ENCODE results near the gene PRELID1.
"Not testable (repeated sequence)": the region's sequence is repeated elsewhere in the genome, so short reads cannot be mapped to it uniquely, and the experiment has no call there.

PRELID1 gene, protein sequence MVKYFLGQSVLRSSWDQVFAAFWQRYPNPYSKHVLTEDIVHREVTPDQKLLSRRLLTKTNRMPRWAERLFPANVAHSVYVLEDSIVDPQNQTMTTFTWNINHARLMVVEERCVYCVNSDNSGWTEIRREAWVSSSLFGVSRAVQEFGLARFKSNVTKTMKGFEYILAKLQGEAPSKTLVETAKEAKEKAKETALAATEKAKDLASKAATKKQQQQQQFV

GRCh38 chr5:177303121-177303924 lies at the start of gene PRELID1, which contains the start of gene RAB24:
Gene PRELID1, plus strand, starts transcription at chr5:177303799. Its CDS starts 187 bp downstream, at chr5:177303986.
Gene RAB24, minus strand, starts transcription at chr5:177303719. Its CDS starts 431 bp downstream, at chr5:177303288.
- no peak for TF ChIP-seq CTCF (conservative IDR thresholded peaks at IDR 0.05; ENCODE audit: low read depth, low read length)
- peaks cover 46% of the 10 kb centered on the region for H3K4me1 ChIP-seq (ENCODE audit: low read depth, poor library complexity, severe bottlenecking)
- H3K79me2 ChIP-seq (ENCODE audit: insufficient read depth, low read depth): peaks cover 24% of the 10 kb centered on the region
- H3K4me3 ChIP-seq (IDR thresholded peaks at IDR 0.05; ENCODE audit: insufficient read depth, low read depth, low read length): no peak within 1 kb of the TSS
- H3K4me2 ChIP-seq: peak within 1 kb of the TSS; percentile 89
- H2AFZ ChIP-seq (ENCODE audit: low read depth): peak within 1 kb of the TSS; percentile 69
- peak within 1 kb of the TSS; percentile 55 for H3K27ac ChIP-seq
- H4K20me1 ChIP-seq (ENCODE audit: insufficient read depth): no peaks in the 10 kb centered on the region
- no peaks in the 10 kb centered on the region for H3K27me3 ChIP-seq (ENCODE audit: insufficient read depth, low read depth)
- no peaks in the 10 kb centered on the region for H3K36me3 ChIP-seq (ENCODE audit: insufficient read depth)
- peak within 1 kb of the TSS; percentile 55; the same call in 1 of the 2 replicates for H3K9ac ChIP-seq

GRCh38 chr5:177256296-177256695 lies 47.3 kb upstream of the PRELID1 start:
- no peaks in the 10 kb centered on the region for H4K20me1 ChIP-seq (ENCODE audit: insufficient read depth)
- no peaks in the 10 kb centered on the region for H3K27me3 ChIP-seq (ENCODE audit: insufficient read depth, low read depth)
- no peak overlapping the region for H3K4me2 ChIP-seq
- no peak for TF ChIP-seq CTCF (conservative IDR thresholded peaks at IDR 0.05; ENCODE audit: low read depth, low read length)
- no peak overlapping the region for H2AFZ ChIP-seq (ENCODE audit: low read depth)
- H3K27ac ChIP-seq: no peak overlapping the region
- H3K4me3 ChIP-seq (IDR thresholded peaks at IDR 0.05; ENCODE audit: insufficient read depth, low read depth, low read length): no peak overlapping the region
- no peaks in the 10 kb centered on the region for H3K79me2 ChIP-seq (ENCODE audit: insufficient read depth, low read depth)
- no peaks in the 10 kb centered on the region for H3K4me1 ChIP-seq (ENCODE audit: low read depth, poor library complexity, severe bottlenecking)
- no peak overlapping the region for H3K9ac ChIP-seq
- H3K36me3 ChIP-seq (ENCODE audit: insufficient read depth): no peaks in the 10 kb centered on the region

DNA sequence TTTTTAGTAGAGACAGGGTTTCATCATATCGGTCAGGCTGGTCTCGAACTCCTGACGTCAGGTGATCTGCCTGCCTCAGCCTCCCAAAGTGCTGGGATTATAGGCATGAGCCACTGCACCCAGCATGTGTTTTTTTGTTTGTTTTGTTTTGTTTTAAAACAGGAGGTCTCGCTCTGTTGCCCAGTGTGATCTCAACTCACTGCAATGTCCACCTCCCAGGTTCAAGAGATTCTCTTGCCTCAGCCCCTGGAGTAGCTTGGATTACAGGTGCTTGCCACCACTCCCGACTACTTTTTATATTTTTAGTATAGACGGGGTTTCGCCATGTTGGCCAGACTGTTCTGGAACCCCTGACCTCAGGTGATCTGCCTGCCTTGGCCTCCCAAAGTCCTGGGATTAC lies 44.9 kb upstream of the PRELID1 start:
- H3K9ac ChIP-seq; H3K27me3 ChIP-seq (ENCODE audit: insufficient read depth, low read depth); H3K4me3 ChIP-seq (IDR thresholded peaks at IDR 0.05; ENCODE audit: insufficient read depth, low read depth, low read length); H3K79me2 ChIP-seq (ENCODE audit: insufficient read depth, low read depth); H3K4me2 ChIP-seq; H3K27ac ChIP-seq; H3K36me3 ChIP-seq (ENCODE audit: insufficient read depth); H3K4me1 ChIP-seq (ENCODE audit: low read depth, poor library complexity, severe bottlenecking); H2AFZ ChIP-seq (ENCODE audit: low read depth); H4K20me1 ChIP-seq (ENCODE audit: insufficient read depth): not testable (repeated sequence)

GRCh38 chr5:177260961-177261360 lies 42.6 kb upstream of the PRELID1 start:
- Histone ChIP-seq H3K79me2 (ENCODE audit: insufficient read depth, low read depth) (no peaks in the 10 kb centered on the region), H3K9ac (no peak overlapping the region), H3K4me2 (no peak overlapping the region), H3K4me3 (IDR thresholded peaks at IDR 0.05; ENCODE audit: insufficient read depth, low read depth, low read length) (no peak overlapping the region), H2AFZ (ENCODE audit: low read depth) (no peak overlapping the region), H4K20me1 (ENCODE audit: insufficient read depth) (no peaks in the 10 kb centered on the region), H3K27me3 (ENCODE audit: insufficient read depth, low read depth) (no peaks in the 10 kb centered on the region), H3K36me3 (ENCODE audit: insufficient read depth) (no peaks in the 10 kb centered on the region), H3K4me1 (ENCODE audit: low read depth, poor library complexity, severe bottlenecking) (no peaks in the 10 kb centered on the region), H3K27ac (no peak overlapping the region)
- TF ChIP-seq CTCF (conservative IDR thresholded peaks at IDR 0.05; ENCODE audit: low read depth, low read length): no peak

DNA sequence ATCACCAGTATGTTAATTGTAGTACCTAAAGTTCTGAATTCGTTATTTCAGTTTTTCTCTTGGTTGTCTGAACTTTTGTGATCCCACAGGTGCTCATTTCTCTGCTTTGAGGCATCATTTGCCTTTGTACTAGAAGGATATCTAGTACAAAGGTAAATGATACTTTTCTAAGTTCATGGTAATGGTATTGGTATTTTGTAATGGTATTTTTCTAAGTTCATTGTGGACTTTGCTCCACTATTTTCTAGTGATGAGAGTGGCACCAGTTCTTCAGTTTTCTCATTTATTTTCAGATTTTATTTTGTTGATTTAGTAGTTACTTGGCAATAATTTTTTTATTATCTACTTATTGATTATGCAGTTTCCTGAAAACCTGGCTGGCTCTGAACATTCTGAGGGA lies 42.1 kb upstream of the PRELID1 start:
- H3K4me3 ChIP-seq (IDR thresholded peaks at IDR 0.05; ENCODE audit: insufficient read depth, low read depth, low read length): no peak overlapping the region
- H3K4me1 ChIP-seq (ENCODE audit: low read depth, poor library complexity, severe bottlenecking): no peaks in the 10 kb centered on the region
- H3K9ac ChIP-seq: no peak overlapping the region
- H3K27ac ChIP-seq: no peak overlapping the region
- no peaks in the 10 kb centered on the region for H3K27me3 ChIP-seq (ENCODE audit: insufficient read depth, low read depth)
- H3K36me3 ChIP-seq (ENCODE audit: insufficient read depth): no peaks in the 10 kb centered on the region
- H3K4me2 ChIP-seq: no peak overlapping the region
- TF ChIP-seq CTCF (conservative IDR thresholded peaks at IDR 0.05; ENCODE audit: low read depth, low read length): no peak
- no peaks in the 10 kb centered on the region for H4K20me1 ChIP-seq (ENCODE audit: insufficient read depth)
- no peaks in the 10 kb centered on the region for H3K79me2 ChIP-seq (ENCODE audit: insufficient read depth, low read depth)
- H2AFZ ChIP-seq (ENCODE audit: low read depth): no peak overlapping the region

Data from KMS-11 (cell line).